Mononuclear cell (primary cell): ENCODE results near the gene ENTPD6. TPM values are rescaled to one million over a fixed set of nuclear protein-coding genes. Genes with fewer than 3 reads are reported as not detected.
"Not testable (repeated sequence)": the region's sequence is repeated elsewhere in the genome, so short reads cannot be mapped to it uniquely, and the experiment has no call there.

Experiments used
- H3K27me3 ChIP-seq: 2 replicates; pipeline ENCODE4 v1.6.0; 2011; ENCODE audit warnings: low read length, control low read depth; ENCODE audit not compliant: insufficient read depth
- H3K4me1 ChIP-seq: 2 replicates; pipeline ENCODE4 v1.5.1; 2011; ENCODE audit warnings: mild to moderate bottlenecking, low read length, control low read depth; ENCODE audit not compliant: insufficient read depth
- H3K4me3 ChIP-seq: 2 replicates; pipeline ENCODE4 v1.5.1; 2011; ENCODE audit warnings: mild to moderate bottlenecking, low read length, moderate library complexity
- H3K9me3 ChIP-seq: 2 replicates; pipeline ENCODE4 v1.5.1; 2011; ENCODE audit warnings: low read depth, mild to moderate bottlenecking, control low read depth, low read length
- total RNA-seq: library from RNA; depleted of rRNA; stranded (reverse); fragments of >200 nt; gene quantifications from one replicate; pipeline ENCODE4 v1.2.3, GENCODE V29; 2012

Gene ENTPD6
- total RNA-seq, 1 donor = 30.6 TPM

DNA sequence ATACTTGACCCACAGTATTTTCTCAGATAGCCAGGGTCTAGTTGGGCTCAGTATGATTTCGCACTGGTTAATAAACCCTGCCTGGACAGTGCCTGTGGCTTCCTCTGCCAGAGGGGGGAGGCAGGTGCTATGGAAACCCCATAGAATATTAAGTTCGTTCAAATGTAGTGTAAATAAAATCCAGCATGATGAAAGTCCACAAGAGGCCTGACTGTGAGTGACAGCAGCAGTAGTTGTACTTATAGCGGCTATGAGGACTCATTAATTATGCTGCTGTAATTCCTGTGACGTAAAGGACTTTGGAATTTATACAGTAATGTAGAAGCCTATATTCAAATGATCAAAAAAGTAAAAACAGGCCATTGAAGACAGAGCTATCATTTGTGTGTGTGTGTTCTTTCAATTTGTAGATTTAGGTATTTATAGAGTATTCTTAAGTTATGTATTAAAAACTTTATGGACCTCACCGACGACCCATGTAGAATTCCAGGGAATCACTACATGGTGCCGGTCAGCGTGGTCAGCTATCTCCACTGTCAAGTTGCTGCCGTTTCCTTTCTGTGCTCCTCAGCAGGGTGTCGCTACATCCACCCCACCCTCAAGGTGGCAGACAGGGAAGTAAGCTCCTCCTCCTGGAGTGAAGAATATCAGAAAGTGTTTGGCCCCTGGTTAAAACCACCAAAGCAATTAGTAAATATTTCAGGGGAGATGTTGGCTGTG, 62.4 kb downstream of the ENTPD6 start:
- Histone ChIP-seq H3K9me3 (no peaks in the 10 kb centered on the region), H3K4me3 (no peak overlapping the region), H3K4me1 (no peaks in the 10 kb centered on the region), H3K27me3 (no peaks in the 10 kb centered on the region)

- H3K4me3 ChIP-seq = no peak overlapping the region
Measured at GRCh38 chr20:25258476-25258805, 62.9 kb downstream of the ENTPD6 start.

GRCh38 chr20:25258828-25259227, 63.3 kb downstream of the ENTPD6 start:
- Histone ChIP-seq H3K9me3 (no peaks in the 10 kb centered on the region), H3K4me1 (no peaks in the 10 kb centered on the region), H3K27me3 (no peaks in the 10 kb centered on the region), H3K4me3 (no peak overlapping the region)

More at GRCh38 chr20:25258476-25258805, 62.9 kb downstream of the ENTPD6 start:
- H3K4me1 ChIP-seq = no peaks in the 10 kb centered on the region
- no peaks in the 10 kb centered on the region for H3K27me3 ChIP-seq
- no peaks in the 10 kb centered on the region for H3K9me3 ChIP-seq

DNA sequence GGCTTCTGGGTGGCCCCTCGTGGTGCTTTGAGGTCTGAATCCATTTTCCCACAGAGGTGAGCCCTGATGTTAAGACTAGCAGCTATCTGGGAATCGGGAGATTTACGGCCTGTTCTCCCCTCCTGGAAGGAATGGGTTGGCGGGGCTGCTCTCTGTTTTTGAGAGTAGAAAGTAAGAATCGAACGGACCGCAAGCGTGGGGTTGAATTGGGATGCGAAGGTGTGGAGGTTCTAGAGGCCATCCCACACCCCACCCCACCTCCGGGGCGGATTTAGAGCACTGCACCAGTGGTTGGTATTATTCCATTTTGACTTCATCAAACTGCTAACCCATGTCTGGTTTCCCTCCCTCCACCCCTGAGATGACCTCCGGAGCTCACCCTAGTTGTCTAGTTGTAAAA, 63.8 kb downstream of the ENTPD6 start:
- no peak overlapping the region for H3K4me3 ChIP-seq
- no peaks in the 10 kb centered on the region for H3K4me1 ChIP-seq
- H3K27me3 ChIP-seq = no peaks in the 10 kb centered on the region
- no peaks in the 10 kb centered on the region for H3K9me3 ChIP-seq

DNA sequence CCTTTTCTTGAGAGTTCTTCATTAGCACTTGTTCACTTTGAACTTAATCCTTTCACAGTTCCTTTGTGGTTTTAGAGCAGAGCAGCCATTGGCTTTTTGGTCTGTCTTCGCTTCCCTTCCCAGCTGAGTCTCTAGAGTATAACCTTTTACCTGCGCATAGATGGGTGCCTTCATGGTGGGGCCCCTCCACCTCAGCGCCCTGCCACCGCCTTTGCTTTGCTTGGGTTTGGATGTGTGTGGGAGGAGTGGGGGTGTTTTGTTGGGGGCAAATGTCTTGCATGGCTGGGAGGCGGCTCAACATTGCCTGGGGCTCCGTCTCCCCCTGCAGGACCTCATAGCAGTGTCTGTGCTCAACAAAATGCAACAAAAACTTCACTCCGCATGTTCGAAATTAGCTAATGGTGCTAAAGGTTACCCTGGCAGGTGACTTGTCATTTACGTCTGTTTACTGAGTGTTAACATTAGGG, 64.3 kb downstream of the ENTPD6 start:
- Histone ChIP-seq H3K4me3 (no peak overlapping the region), H3K4me1 (no peaks in the 10 kb centered on the region)

DNA sequence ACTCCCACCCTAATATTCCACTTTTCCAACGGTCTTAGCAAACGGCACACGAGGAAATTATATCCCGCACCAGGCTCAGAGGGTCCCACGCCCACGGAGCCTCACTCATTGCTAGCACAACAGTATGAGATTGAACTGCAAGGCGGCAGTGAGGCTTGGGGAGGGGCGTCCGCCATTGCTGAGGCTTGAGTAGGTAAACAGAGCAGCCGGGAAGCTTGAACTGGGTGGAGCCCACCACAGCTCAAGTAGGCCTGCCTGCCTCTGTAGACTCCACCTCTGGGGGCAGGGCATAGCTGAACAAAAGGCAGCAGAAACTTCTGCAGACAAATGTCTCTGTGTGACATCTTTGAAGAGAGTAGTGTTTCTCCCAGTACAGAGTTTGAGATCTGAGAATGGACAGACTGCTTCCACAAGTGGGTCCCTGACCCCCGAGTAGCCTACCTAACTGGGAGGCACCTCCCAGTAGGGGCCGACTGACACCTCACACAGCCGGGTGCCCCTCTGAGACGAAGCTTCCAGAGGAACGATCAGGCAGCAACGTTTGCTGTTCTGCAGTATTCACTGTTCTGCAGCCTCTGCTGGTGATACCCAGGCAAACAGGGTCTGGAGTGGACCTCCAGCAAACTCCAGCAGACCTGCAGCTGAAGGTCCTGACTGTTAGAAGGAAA, 65.4 kb downstream of the ENTPD6 start:
- not testable (repeated sequence) for H3K4me3 ChIP-seq, H3K9me3 ChIP-seq, H3K4me1 ChIP-seq, H3K27me3 ChIP-seq

More for the DNA sequence above, 64.3 kb downstream of the ENTPD6 start:
- H3K27me3 ChIP-seq = no peaks in the 10 kb centered on the region
- H3K9me3 ChIP-seq = no peaks in the 10 kb centered on the region

DNA sequence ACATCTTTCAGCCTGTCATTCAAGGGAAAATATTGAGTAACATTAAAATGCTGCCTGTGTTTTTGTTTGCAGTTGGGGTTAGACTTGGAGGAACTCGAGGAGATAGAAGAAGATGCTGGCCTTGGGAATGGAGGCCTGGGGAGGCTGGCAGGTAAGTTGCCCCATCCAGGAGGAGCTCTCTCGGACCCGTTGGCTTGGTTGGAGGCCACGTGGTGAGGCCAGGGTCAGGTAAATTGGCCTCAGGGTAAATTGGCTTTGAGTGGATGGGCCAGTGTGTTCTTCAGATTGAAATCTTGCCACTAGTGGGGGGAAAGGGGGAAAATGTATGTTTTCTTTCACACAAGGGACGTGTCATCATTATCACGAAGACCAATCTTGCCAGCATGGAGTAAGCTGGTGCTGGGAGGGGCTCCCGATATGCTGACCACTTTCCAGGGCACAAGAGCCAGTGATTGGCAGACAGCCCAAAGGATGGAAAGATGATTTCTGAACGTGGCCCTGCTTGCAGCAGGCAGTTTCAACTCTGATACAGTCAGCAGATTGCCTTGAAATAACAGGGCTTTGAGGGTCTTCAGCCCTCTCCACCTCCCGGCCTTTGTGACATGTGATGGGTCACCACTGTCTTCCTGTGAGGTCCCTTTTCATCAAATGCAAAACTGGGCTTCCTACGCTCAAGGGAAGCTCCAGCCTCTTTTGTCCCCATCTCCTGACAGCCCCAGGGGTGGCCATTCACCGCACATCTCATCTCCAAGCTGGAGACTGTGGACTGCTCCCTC, 73.7 kb downstream of the ENTPD6 start:
- Histone ChIP-seq H3K4me3 (no peak overlapping the region), H3K9me3 (no peaks in the 10 kb centered on the region)

GRCh38 chr20:25269833-25270170, 74.3 kb downstream of the ENTPD6 start:
- Histone ChIP-seq H3K4me1 (no peaks in the 10 kb centered on the region), H3K4me3 (no peak overlapping the region), H3K27me3 (no peaks in the 10 kb centered on the region), H3K9me3 (no peaks in the 10 kb centered on the region)

More for the DNA sequence above, 73.7 kb downstream of the ENTPD6 start:
- no peaks in the 10 kb centered on the region for H3K27me3 ChIP-seq
- no peaks in the 10 kb centered on the region for H3K4me1 ChIP-seq

DNA sequence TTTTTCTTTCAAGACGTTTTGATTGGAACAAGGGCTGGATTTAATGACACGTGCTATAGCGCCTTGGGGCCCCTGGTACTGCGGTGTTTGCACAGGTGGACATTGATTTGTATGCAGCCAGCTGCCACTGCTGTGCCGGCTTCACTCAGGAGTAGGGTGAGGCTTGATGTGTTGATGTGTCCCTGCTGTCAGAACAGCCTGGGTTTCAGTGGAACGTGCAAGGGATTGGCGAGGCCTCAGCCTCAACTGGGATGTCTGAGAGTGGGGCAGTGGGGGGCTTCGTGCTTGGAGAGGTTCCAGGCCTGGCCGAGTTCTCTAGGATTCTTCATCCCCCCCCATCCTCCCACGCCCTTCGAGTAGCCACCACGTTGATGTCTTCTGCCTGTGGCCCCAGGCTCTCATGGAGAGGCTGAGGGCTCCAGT, 75.3 kb downstream of the ENTPD6 start:
- Histone ChIP-seq H3K4me3 (no peak overlapping the region), H3K27me3 (no peaks in the 10 kb centered on the region), H3K9me3 (no peaks in the 10 kb centered on the region), H3K4me1 (no peaks in the 10 kb centered on the region)

- Histone ChIP-seq H3K27me3 (no peaks in the 10 kb centered on the region), H3K9me3 (no peaks in the 10 kb centered on the region), H3K4me1 (no peaks in the 10 kb centered on the region), H3K4me3 (no peak overlapping the region)
Measured at GRCh38 chr20:25271486-25272222, 76.1 kb downstream of the ENTPD6 start.

GRCh38 chr20:25272223-25273000, 76.9 kb downstream of the ENTPD6 start:
- H3K9me3 ChIP-seq = no peaks in the 10 kb centered on the region
- no peaks in the 10 kb centered on the region for H3K4me1 ChIP-seq
- no peak overlapping the region for H3K4me3 ChIP-seq

DNA sequence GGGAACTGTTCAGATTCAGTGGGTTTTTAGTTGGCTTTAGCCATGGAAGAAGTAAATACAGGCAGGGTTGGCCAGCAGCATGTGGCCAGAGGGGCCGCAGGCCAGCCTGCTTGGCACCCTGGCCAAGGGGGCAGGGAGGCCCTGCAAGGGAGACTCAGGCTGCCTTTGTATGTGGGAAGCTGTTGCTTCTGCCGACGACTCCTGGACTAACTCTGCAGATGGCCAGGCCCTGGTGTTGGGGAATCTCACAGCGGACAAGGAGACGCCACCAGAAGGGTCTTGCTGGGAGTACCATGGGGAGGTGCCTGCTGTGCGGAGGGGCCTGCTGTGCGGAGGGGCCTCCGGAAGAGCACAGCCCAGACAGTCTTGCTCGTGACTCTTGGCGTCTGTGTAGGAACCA, 77.5 kb downstream of the ENTPD6 start:
- no peaks in the 10 kb centered on the region for H3K4me1 ChIP-seq
- no peaks in the 10 kb centered on the region for H3K9me3 ChIP-seq
- no peaks in the 10 kb centered on the region for H3K27me3 ChIP-seq
- H3K4me3 ChIP-seq = no peak overlapping the region

More at GRCh38 chr20:25272223-25273000, 76.9 kb downstream of the ENTPD6 start:
- H3K27me3 ChIP-seq = no peaks in the 10 kb centered on the region

DNA sequence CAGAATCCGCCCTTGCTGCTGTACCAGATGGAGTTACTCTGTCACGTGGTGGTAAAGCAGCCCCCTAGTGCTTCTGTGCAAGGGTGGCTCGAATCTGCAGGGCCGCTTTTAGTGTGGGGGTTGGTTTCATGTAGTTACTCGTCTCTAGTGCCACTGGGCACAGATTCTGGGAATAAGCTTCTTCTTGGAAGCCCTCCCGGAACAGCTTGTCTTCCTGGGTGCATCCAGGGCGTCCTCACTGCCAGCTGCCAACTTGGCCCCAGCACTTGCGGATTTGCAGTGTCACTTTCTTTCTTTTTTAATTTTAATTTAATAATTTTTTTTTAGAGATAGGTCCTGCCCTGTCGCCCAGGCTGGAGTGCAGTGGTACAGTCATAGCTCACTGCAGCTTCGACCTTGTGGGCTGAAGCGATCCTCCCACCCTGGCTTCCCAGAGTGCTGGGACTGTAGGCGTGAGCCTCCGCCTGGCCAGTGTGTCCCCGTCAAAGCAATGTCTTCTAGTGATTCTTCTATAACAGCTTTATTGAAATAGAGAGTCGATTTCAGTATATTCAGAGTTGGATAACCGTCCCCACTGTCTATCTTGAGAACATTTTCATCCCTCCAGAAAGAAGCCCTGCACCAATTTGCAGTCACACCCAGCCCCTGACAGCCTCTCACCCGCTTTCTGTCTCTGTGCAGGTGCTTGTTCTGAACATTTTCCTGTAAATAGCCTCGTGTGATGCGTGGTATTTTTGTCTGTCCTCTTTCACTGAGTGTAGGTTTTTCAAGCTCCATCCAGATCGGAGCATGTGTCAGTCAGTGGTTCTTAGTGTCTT, 78.2 kb downstream of the ENTPD6 start:
- Histone ChIP-seq H3K9me3 (no peaks in the 10 kb centered on the region), H3K27me3 (no peaks in the 10 kb centered on the region), H3K4me1 (no peaks in the 10 kb centered on the region), H3K4me3 (no peak overlapping the region)

DNA sequence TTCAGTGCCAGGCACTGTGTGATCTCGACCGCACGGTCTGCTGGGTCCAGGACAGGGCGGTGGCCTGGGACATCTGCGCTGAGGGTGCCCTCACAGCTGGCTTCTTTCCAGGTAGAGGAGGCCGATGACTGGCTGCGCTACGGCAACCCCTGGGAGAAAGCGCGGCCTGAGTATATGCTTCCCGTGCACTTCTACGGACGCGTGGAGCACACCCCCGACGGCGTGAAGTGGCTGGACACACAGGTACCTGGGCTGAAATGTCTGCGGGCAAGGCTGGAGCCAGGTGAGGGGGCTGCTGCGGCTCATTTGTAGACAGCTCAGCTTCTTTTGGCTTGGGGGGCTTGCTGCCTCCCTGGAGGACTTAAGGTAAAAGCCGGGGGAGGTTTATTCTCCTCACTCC, 79.0 kb downstream of the ENTPD6 start:
- H3K27me3 ChIP-seq = no peaks in the 10 kb centered on the region
- H3K4me3 ChIP-seq = no peak overlapping the region
- no peaks in the 10 kb centered on the region for H3K4me1 ChIP-seq
- H3K9me3 ChIP-seq = no peaks in the 10 kb centered on the region
